Activated CD8-positive, alpha-beta T cell treated with anti-CD3 and anti-CD28 coated beads, Interleukin-2, amount 10 ng/mL, durations not matched to agents 7 days and 5 days (primary cell): ENCODE data around the gene PHF21A. TPM values are rescaled to one million over a fixed set of nuclear protein-coding genes. Genes with fewer than 3 reads are reported as not detected.
"Not testable (repeated sequence)": the region's sequence is repeated elsewhere in the genome, so short reads cannot be mapped to it uniquely, and the experiment has no call there.

Experiments used
- ATAC-seq: fragments of 150-1000 bp; cut with Tn5 transposase; one replicate; pipeline ENCODE4 v1.10.0; 2021; ENCODE audit warnings: moderate library complexity
- CTCF ChIA-PET: fragments of 350-600 bp; sonication (Branson Sonifier 250); formaldehyde crosslinking; loops from one replicate; lab custom pipeline; 2021; ENCODE audit warnings: antibody characterized with exemption; lab: Charles Lee
- POLR2A ChIA-PET: fragments of 350-600 bp; sonication (Branson Sonifier 250); formaldehyde crosslinking; loops from one replicate; lab custom pipeline; 2021; ENCODE audit warnings: antibody characterized with exemption; lab: Charles Lee
- DNase-seq: peaks from one replicate; pipeline ENCODE4 v3.0.0-alpha.2; 2020
- H3K27ac Mint-ChIP-seq: one replicate; pipeline ENCODE4 v1.8.0; 2021; ENCODE audit warnings: mild to moderate bottlenecking, mixed read lengths
- H3K27me3 Mint-ChIP-seq: one replicate; pipeline ENCODE4 v1.8.0; 2021; ENCODE audit warnings: low read depth, mixed read lengths
- H3K36me3 Mint-ChIP-seq: one replicate; pipeline ENCODE4 v1.8.0; 2021; ENCODE audit warnings: low read depth, mixed read lengths
- H3K4me1 Mint-ChIP-seq: one replicate; pipeline ENCODE4 v1.8.0; 2021; ENCODE audit warnings: low read depth, mixed read lengths
- H3K4me3 Mint-ChIP-seq: one replicate; pipeline ENCODE4 v1.8.0; 2021; ENCODE audit warnings: mild to moderate bottlenecking, mixed read lengths
- H3K9me3 Mint-ChIP-seq: one replicate; pipeline ENCODE4 v1.8.0; 2022; ENCODE audit warnings: mixed read lengths; ENCODE audit not compliant: insufficient read depth
- total RNA-seq, 2 experiments: library from RNA; stranded (reverse); gene quantifications; one replicate each; pipeline ENCODE4 v1.2.3, GENCODE V29; 2021

PHF21A gene
- total RNA-seq, 2 experiments from 2014 or later, result 26.9 to 27.0 TPM

DNA sequence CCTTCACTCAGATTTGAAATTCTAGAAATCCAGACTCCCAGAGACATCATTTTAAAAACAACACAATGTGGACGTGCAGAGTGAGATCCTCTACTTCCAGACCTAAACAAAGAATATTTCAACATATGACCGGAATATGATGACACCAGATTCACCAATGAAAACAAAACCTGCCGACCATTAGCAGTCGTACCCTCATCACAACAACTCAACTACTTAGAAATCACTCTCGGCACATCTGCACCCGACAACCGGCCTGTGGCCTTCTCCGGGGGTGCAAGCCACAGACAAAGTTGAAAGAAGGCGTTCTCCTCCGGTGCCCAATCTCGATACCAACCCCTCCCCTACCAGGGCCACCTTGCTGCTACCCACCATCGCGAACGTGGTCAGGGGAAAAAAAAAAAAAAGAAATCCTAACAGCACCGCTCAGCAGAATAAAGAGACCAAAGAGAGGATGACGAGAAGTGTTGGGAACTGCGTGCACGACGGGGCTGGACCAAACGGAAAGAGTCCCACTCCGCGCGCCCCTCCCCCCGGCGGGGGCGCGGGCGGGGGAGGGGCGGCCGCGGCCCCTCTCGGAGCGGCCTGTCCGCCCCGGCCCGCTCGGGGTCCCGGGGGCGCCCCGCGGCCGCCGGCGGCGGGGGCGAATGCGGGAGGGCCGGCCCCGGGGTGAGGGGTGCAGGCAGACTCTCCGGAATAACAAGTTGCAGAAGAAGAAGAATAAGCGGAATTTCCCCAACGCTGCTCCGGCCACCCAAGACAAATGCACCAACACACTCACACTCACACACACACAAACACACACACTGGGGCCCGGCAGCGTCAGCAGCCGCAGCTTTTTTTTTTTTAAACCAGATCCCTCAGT, 1.7 kb downstream of the PHF21A start:
- Mint-ChIP-seq H3K27ac (peak overlapping the region; percentile 95), H3K27me3 (no peaks in the 10 kb centered on the region), H3K4me3 (peak overlapping the region; percentile 93), H3K4me1 (peaks cover 47% of the 10 kb centered on the region), H3K36me3 (peaks cover 2% of the 10 kb centered on the region), H3K9me3 (no peaks in the 10 kb centered on the region)
- DNase-seq, result peak; percentile 63
- peak; percentile 14 for ATAC-seq
- CTCF ChIA-PET, result interaction anchor here (0.7 to 2.1 kb wide), 3 partner anchors 8 to 155 kb away, joined by 3 to 8 read pairs (median 4); no protein-coding TSS in a partner anchor
- POLR2A ChIA-PET, result no interaction called here

DNA sequence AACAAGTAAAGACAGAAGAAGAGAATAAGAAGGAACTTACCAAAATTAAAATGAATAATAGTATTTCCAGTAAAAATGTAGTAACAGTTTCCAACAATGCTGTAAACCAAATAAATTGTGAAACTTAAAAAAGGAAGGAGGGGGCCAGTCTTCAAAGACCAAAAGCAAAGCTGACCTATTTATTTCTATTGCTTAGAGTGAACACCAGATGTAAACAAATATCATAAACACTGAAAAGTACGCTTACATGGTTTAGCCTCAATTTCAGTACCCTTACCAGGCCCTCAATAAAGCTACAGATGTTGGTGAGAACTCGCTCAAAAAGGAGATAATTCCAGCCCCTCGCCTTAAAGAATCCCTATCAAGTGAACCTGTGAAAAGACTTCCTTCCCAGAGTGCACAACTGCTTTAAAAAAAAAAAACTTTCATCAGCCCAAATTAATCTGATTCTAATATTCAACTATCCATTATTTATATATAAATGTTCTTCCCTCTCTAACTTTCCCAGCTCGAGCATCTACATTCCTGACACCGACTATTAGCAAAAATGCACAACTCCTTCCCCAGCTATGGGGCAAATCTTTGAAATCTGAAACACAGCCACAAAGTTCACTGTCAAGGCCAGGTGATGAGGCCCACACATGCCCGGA, 2.4 kb downstream of the PHF21A start:
- no peaks in the 10 kb centered on the region for H3K27me3 Mint-ChIP-seq
- DNase-seq, result no peak
- no peaks in the 10 kb centered on the region for H3K9me3 Mint-ChIP-seq
- peak overlapping the region; percentile 92 for H3K4me3 Mint-ChIP-seq
- peaks cover 2% of the 10 kb centered on the region for H3K36me3 Mint-ChIP-seq
- CTCF ChIA-PET, result interaction anchor here (0.7 to 2.1 kb wide), 5 partner anchors 9 to 155 kb away, joined by 3 to 8 read pairs (median 3); no protein-coding TSS in a partner anchor
- POLR2A ChIA-PET, result no interaction called here
- H3K4me1 Mint-ChIP-seq, result peaks cover 53% of the 10 kb centered on the region
- no peak for ATAC-seq
- peak overlapping the region; percentile 95 for H3K27ac Mint-ChIP-seq

DNA sequence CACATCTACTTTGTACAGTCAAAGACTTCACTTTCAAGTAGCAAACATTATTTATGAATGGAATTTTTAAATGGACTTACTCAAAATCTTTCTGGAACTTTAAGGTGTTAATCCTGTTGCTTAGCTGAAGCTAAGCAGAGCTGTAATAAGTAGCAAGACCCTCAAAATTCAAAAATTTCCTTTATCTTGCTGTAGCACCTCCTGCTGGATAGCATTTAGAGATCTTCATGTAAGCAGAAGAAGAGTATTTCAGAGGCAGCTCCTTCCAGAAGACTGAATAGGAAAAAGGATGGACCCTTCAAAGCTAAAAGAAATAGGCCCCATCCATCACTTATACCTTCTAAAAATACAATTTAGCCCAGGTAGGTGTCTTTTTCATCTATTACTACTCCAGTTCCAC, 3.4 kb downstream of the PHF21A start:
- ATAC-seq (no peak), DNase-seq (no peak)
- Mint-ChIP-seq H3K36me3 (peaks cover 2% of the 10 kb centered on the region), H3K9me3 (no peaks in the 10 kb centered on the region), H3K27me3 (no peaks in the 10 kb centered on the region), H3K4me3 (peak overlapping the region; percentile 92), H3K4me1 (peaks cover 56% of the 10 kb centered on the region), H3K27ac (peak overlapping the region; percentile 42)
- CTCF ChIA-PET, result interaction anchor here (0.7 to 2.1 kb wide), 15 partner anchors 10 to 200 kb away, joined by 3 to 8 read pairs (median 3); partner anchors contain the start of gene PEX16
- POLR2A ChIA-PET, result no interaction called here

DNA sequence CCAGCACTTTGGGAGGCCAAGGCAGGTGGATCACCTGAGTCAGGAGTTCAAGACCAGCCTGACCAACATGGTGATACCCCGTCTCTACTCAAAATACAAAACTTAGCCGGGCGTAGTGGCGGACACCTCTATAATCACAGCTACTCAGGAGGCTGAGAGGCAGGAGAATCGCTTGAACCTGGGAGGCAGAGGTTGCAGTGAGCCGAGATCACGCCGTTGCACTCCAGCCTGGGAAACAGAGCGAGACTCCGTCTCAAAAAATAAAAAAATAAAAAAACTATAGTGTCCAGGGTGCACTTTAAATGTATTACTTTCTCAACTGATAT, 4.6 kb downstream of the PHF21A start:
- H3K4me3 Mint-ChIP-seq, H3K9me3 Mint-ChIP-seq, DNase-seq, H3K27me3 Mint-ChIP-seq, ATAC-seq, H3K36me3 Mint-ChIP-seq, POLR2A ChIA-PET: not testable (repeated sequence)
- H3K4me1 Mint-ChIP-seq, result peaks cover 61% of the 10 kb centered on the region
- CTCF ChIA-PET, result interaction anchor here (0.8 to 1.6 kb wide), 7 partner anchors 10 to 201 kb away, joined by 3 to 5 read pairs (median 4); no protein-coding TSS in a partner anchor
- H3K27ac Mint-ChIP-seq, result peak overlapping the region; percentile 0

DNA sequence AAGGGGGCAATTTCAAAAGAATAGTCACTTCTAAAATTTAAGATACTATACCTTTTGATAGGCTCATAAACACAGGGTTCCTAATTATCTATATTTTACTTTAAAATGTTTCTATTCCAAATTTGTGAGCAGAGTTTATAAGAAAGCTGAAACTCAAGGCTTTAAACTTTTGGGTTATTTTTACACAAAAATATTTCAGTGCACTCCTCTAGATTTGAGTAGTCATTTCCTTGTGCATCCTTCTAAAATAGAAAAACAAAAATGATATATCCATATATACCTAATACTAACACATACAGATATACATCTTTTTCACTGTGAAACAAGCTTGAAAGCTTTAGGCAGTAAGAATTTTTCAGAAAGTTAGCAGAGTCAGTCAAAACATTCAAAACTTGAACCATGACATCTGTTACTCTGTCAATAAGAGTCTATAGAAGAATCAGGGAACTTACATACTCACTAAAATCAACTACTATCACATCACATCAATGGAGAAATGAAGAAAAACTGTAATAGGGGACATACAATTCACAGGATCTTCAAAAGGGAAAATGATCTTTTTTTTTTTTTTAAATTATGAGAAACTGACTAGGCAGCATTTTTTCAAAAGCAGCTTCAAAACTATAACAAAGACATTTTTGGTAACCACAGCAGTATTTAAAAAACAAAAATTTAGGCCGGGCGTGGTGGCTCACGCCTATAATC, 5.1 kb downstream of the PHF21A start:
- H3K4me3 Mint-ChIP-seq, result peak overlapping the region; percentile 16
- peaks cover 2% of the 10 kb centered on the region for H3K36me3 Mint-ChIP-seq
- ChIA-PET POLR2A (interaction anchor here (0.7 kb wide), 1 partner anchor 188 kb away, joined by 5 read pairs; no protein-coding TSS in a partner anchor), CTCF (interaction anchor here (0.8 to 2.8 kb wide), 13 partner anchors 9 to 201 kb away, joined by 3 to 12 read pairs (median 4); no protein-coding TSS in a partner anchor)
- DNase-seq (no peak), ATAC-seq (no peak)
- H3K27me3 Mint-ChIP-seq, result no peaks in the 10 kb centered on the region
- no peaks in the 10 kb centered on the region for H3K9me3 Mint-ChIP-seq
- peak overlapping the region; percentile 0 for H3K27ac Mint-ChIP-seq
- H3K4me1 Mint-ChIP-seq, result peaks cover 61% of the 10 kb centered on the region

DNA sequence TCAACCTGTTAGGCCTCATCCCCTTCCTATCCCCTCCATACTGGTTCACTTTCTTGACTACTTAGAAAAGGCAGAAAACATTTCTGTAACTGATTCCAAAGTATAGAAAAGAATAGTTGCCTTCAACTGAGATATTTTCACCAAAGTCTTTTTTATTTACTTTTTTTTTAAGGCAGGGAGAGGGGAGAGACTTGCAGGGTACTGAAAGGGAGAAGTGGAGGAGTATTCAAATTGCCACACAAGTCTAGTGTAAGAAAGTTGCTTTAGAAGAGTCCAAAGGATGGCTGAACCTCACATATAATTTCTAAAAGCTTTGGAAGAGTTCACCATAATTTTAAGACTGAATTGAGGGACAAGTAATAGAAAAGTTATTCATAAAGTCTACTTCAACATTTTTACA, 6.3 kb downstream of the PHF21A start:
- Mint-ChIP-seq H3K9me3 (no peaks in the 10 kb centered on the region), H3K4me1 (peaks cover 61% of the 10 kb centered on the region), H3K27me3 (no peaks in the 10 kb centered on the region), H3K36me3 (peaks cover 1% of the 10 kb centered on the region), H3K4me3 (no peak overlapping the region), H3K27ac (peak overlapping the region; percentile 16)
- ATAC-seq (no peak), DNase-seq (no peak)
- CTCF ChIA-PET, result interaction anchor here (0.9 to 2.8 kb wide), 5 partner anchors 13 to 150 kb away, joined by 3 to 12 read pairs (median 4); no protein-coding TSS in a partner anchor
- POLR2A ChIA-PET, result no interaction called here

DNA sequence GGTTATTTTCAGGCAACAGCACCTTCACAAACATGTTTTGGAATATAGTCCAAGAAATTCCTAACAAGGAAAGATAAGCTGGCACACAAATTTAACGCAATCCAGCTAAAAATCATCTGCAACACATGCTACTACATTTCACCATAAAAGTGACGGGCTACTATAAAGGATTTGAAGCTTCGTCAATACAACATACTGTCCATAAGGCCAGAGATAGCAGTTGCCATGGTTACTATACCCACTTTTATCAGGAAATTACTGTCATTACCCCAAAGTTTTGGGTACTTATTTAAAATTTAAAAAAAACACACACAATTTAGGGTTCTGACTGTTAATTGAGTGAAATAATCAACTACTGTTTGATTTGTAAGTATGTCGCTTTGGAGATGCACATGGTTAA, 6.9 kb downstream of the PHF21A start:
- POLR2A ChIA-PET, result interaction anchor here (0.6 to 1.0 kb wide), 2 partner anchors 9 to 19 kb away, joined by 3 read pairs; no protein-coding TSS in a partner anchor

DNA sequence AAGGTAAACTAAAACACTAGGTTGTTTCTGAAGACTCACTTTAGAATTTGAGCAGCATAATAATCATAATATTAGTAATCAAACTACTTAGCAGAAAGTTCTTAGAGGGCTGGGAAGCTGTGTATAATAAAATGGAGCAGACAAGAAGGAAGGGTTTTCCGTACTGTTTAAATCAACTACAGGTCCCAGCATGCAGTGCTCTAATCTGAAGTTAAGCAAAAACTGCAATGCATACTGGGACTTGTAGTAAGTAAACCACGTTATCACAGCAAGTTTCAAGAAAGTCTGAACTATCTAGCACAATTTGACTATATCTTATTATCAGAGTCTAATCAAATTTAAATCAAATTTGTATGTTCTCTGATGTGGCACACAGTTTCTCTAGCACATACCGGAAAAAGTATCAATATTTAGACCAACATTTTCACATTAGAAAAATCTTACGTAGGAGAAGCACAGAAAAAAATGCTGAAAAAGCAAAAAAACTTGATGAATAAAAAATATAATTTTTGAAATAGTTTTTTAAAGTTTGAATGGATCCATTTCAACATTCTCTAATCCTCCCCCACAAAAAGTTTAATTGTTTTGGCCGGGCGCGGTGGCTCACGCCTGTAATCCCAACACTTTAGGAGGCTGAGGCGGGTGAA, 8.2 kb downstream of the PHF21A start:
- H3K36me3 Mint-ChIP-seq, result no peaks in the 10 kb centered on the region
- peak; percentile 53 for DNase-seq
- peaks cover 46% of the 10 kb centered on the region for H3K4me1 Mint-ChIP-seq
- no peaks in the 10 kb centered on the region for H3K9me3 Mint-ChIP-seq
- H3K27ac Mint-ChIP-seq, result no peak overlapping the region
- no peaks in the 10 kb centered on the region for H3K27me3 Mint-ChIP-seq
- ChIA-PET CTCF (interaction anchor here (0.7 to 1.3 kb wide), 2 partner anchors 8 to 12 kb away, joined by 3 read pairs; no protein-coding TSS in a partner anchor), POLR2A (no interaction called here)
- peak; percentile 95 for ATAC-seq
- no peak overlapping the region for H3K4me3 Mint-ChIP-seq

More for the DNA sequence above, 6.9 kb downstream of the PHF21A start:
- CTCF ChIA-PET, result interaction anchor here (0.9 to 2.8 kb wide), 5 partner anchors 8 to 149 kb away, joined by 3 to 12 read pairs (median 3); no protein-coding TSS in a partner anchor
- DNase-seq, result no peak
- H3K27me3 Mint-ChIP-seq, result no peaks in the 10 kb centered on the region
- H3K9me3 Mint-ChIP-seq, result no peaks in the 10 kb centered on the region
- H3K4me1 Mint-ChIP-seq, result peaks cover 59% of the 10 kb centered on the region
- no peak for ATAC-seq
- no peaks in the 10 kb centered on the region for H3K36me3 Mint-ChIP-seq
- no peak overlapping the region for H3K4me3 Mint-ChIP-seq
- peak overlapping the region; percentile 16 for H3K27ac Mint-ChIP-seq

DNA sequence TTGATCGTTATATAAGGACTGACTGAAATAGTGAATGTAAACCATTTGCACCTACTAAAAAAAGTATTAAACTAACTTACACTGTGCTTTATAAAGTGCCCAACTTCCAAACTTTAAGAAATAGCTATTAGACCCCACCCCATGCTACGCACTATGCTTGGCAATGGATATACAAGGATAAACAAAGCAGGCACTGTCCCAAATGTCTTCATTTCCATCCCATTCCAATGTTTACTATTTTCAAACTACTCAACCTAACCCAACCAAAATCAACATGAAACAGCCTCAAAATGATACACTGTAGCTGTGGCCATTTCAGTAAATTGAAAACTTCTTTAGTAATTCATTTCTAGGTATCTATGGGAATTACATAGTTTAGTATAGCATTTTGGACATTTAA, 12.5 kb downstream of the PHF21A start:
- ChIA-PET POLR2A (no interaction called here), CTCF (interaction anchor here (0.8 kb wide), 1 partner anchor 9 kb away, joined by 3 read pairs; no protein-coding TSS in a partner anchor)
- Mint-ChIP-seq H3K4me1 (peaks cover 18% of the 10 kb centered on the region), H3K36me3 (no peaks in the 10 kb centered on the region), H3K9me3 (no peaks in the 10 kb centered on the region), H3K27me3 (no peaks in the 10 kb centered on the region), H3K27ac (no peak overlapping the region), H3K4me3 (no peak overlapping the region)
- no peak for DNase-seq
- ATAC-seq, result no peak

DNA sequence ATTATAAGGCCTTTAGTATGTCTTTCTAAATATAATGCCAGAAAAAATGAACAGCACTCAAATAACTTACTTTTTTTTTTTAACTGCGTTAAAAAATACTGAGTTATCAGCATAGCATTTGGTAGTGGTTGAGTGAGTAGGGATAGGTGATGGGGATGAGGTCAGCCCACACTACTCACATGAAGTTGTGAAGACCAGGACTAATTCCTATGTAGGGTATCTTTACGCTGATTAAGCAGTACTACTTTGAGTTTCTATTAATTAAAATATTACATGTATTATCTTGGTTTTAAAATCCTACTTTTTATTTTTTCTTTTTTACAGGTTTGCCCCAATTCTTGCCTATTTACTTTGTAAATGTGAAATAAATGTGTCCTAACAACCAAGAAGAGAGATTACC, 13.5 kb downstream of the PHF21A start:
- Mint-ChIP-seq H3K27ac (no peak overlapping the region), H3K4me3 (no peak overlapping the region), H3K36me3 (no peaks in the 10 kb centered on the region), H3K9me3 (no peaks in the 10 kb centered on the region), H3K4me1 (peaks cover 13% of the 10 kb centered on the region), H3K27me3 (no peaks in the 10 kb centered on the region)
- ChIA-PET CTCF (no interaction called here), POLR2A (no interaction called here)
- ATAC-seq (no peak), DNase-seq (no peak)

DNA sequence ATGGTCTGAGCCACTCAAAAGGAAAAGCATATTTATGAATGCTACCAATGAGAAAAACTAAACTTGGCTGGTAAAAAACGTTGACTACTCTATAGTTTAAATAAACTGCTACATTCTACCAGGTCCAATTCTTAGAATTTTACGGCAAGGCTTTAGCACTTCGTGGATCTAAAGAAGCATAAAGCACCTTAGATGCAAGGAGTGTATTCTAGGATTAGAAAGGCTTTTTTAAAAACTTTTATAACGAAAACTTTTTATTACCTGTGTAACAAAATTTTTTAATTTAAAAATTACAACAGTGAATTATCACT, 13.9 kb downstream of the PHF21A start:
- Mint-ChIP-seq H3K9me3 (no peaks in the 10 kb centered on the region), H3K36me3 (no peaks in the 10 kb centered on the region), H3K27me3 (no peaks in the 10 kb centered on the region), H3K4me3 (no peak overlapping the region), H3K27ac (no peak overlapping the region), H3K4me1 (peaks cover 9% of the 10 kb centered on the region)
- no peak for DNase-seq
- ATAC-seq, result no peak
- ChIA-PET POLR2A (no interaction called here), CTCF (interaction anchor here (0.7 to 1.9 kb wide), 2 partner anchors 8 to 11 kb away, joined by 3 to 8 read pairs; no protein-coding TSS in a partner anchor)
